ENCODE data around the gene SCML1.

The SCML1 gene

GRCh38 chrX:17692709-17693346 lies 44.5 kb upstream of the SCML1 start:
- H3K9me3 ChIP-seq (ENCODE audit: control insufficient read depth, insufficient read depth, low read depth, low read length) = no peaks in the 10 kb centered on the region
- ChIA-PET POLR2A (no interaction called here), CTCF (interaction anchor here (0.6 to 1.4 kb wide), 5 partner anchors 9 to 1573 kb away, joined by 3 to 4 read pairs (median 3); no protein-coding TSS in a partner anchor)
- peaks cover 7% of the 10 kb centered on the region for H3K4me1 ChIP-seq (ENCODE audit: control insufficient read depth, insufficient read depth, low read length)
- H3K36me3 ChIP-seq (ENCODE audit: control insufficient read depth in 2 of 2, insufficient read depth in 1 of 2, low read length in 2 of 2) = no peaks in the 10 kb centered on the region
- no peak overlapping the region for H3K27ac ChIP-seq (ENCODE audit: extremely low read depth, low read depth, low read length)
- no peak overlapping the region for H3K4me3 ChIP-seq (ENCODE audit: low read depth, low read length)
- TF ChIP-seq ZBTB21 (tag by site-specific recombination; IDR thresholded peaks at IDR 0.05) (peak; percentile 87), ZNF558 (tag by site-specific recombination; IDR thresholded peaks at IDR 0.05) (0 out of 2 replicates have a peak, but pooled peaks have one; percentile 45), PRDM4 (tag by site-specific recombination; IDR thresholded peaks at IDR 0.05) (no peak), TRIM28 (IDR thresholded peaks at IDR 0.05; ENCODE audit: borderline replicate concordance, low read length) (peak; percentile 44; the same call in 1 of the 2 replicates), PATZ1 (tag by site-specific recombination; IDR thresholded peaks at IDR 0.05) (0 out of 2 replicates have a peak, but pooled peaks have one; percentile 40), ZNF837 (tag by site-specific recombination; IDR thresholded peaks at IDR 0.05) (no peak), ZXDB (tag by site-specific recombination; IDR thresholded peaks at IDR 0.05) (peak; percentile 49; the same call in 1 of the 2 replicates), SP7 (tag by site-specific recombination; IDR thresholded peaks at IDR 0.05) (peak; percentile 70), ZNF157 (tag by site-specific recombination; IDR thresholded peaks at IDR 0.05) (no peak), ZNF629 (tag by site-specific recombination; IDR thresholded peaks at IDR 0.05) (peak; percentile 90), ZNF148 (tag by site-specific recombination; IDR thresholded peaks at IDR 0.05; ENCODE audit: borderline replicate concordance) (no peak), ZBTB8A (tag by site-specific recombination; IDR thresholded peaks at IDR 0.05) (peak; percentile 79), ZEB2 (tag by site-specific recombination; IDR thresholded peaks at IDR 0.05) (peak; percentile 54; the same call in 1 of the 2 replicates), ZNF660 (tag by site-specific recombination; IDR thresholded peaks at IDR 0.05) (peak; percentile 47; the same call in 1 of the 2 replicates), TSHZ1 (tag by site-specific recombination; IDR thresholded peaks at IDR 0.05; ENCODE audit: borderline replicate concordance) (peak; percentile 41; the same call in 1 of the 2 replicates), OSR2 (tag by site-specific recombination; IDR thresholded peaks at IDR 0.05) (peak; percentile 34; the same call in 1 of the 2 replicates), ZFP69B (tag by site-specific recombination; IDR thresholded peaks at IDR 0.05) (0 out of 2 replicates have a peak, but pooled peaks have one; percentile 23), ZNF214 (tag by site-specific recombination; IDR thresholded peaks at IDR 0.05; ENCODE audit: borderline replicate concordance) (no peak), ZNF624 (tag by site-specific recombination; IDR thresholded peaks at IDR 0.05) (no peak), ATF2 (tag by site-specific recombination; IDR thresholded peaks at IDR 0.05; ENCODE audit: low read depth) (peak; percentile 98), KLF16 (tag by site-specific recombination; IDR thresholded peaks at IDR 0.05) (peak; percentile 65), GLIS2 (tag by site-specific recombination; IDR thresholded peaks at IDR 0.05) (no peak), ZNF621 (tag by site-specific recombination; IDR thresholded peaks at IDR 0.05) (no peak), ZNF473 (tag by site-specific recombination; IDR thresholded peaks at IDR 0.05) (no peak), ZNF658 (tag by site-specific recombination; IDR thresholded peaks at IDR 0.05) (no peak), ZNF366 (tag by site-specific recombination; conservative IDR thresholded peaks at IDR 0.05) (peak; percentile 66)
